AG04449 (cell line): ENCODE measurements around the gene CNTNAP3.
"Not testable (repeated sequence)": the region's sequence is repeated elsewhere in the genome, so short reads cannot be mapped to it uniquely, and the experiment has no call there.

Experiments
- CTCF ChIA-PET: fragments of 350-600 bp; formaldehyde crosslinking; extraction: SDS; loops from one replicate; lab custom pipeline; 2021; ENCODE audit warnings: antibody characterized with exemption; lab: Yijun Ruan, JAX
- POLR2A ChIA-PET: fragments of 400-600, 350-600 bp; formaldehyde crosslinking; extraction: SDS; loops from one replicate; lab custom pipeline; 2020; ENCODE audit warnings: antibody characterized with exemption, inconsistent platforms; lab: Yijun Ruan, JAX
- DNase-seq: peaks from one replicate; pipeline ENCODE4 v3.0.0-alpha.2; 2010; ENCODE audit warnings: low read depth, low spot score
- H3K4me3 ChIP-seq: 2 replicates; pipeline ENCODE4 v1.5.1; 2011; ENCODE audit warnings: low read depth, mild to moderate bottlenecking, control low read depth, low read length

CNTNAP3 gene

GRCh38 chr9:39287980-39288379, at the start of gene CNTNAP3:
Gene CNTNAP3, minus strand, starts transcription at chr9:39288167. Its CDS starts 103 bp downstream, at chr9:39288064.
- H3K4me3 ChIP-seq, CTCF ChIA-PET, DNase-seq, POLR2A ChIA-PET: not testable (repeated sequence)

- H3K4me3 ChIP-seq, POLR2A ChIA-PET, DNase-seq, CTCF ChIA-PET: not testable (repeated sequence)
These were observed 8.0 kb downstream of the CNTNAP3 start for GRCh38 chr9:39279995-39280394.

- POLR2A ChIA-PET, CTCF ChIA-PET, H3K4me3 ChIP-seq, DNase-seq: not testable (repeated sequence)
These were observed 45.5 kb downstream of the CNTNAP3 start for GRCh38 chr9:39242513-39242912.

- CTCF ChIA-PET, POLR2A ChIA-PET, H3K4me3 ChIP-seq, DNase-seq: not testable (repeated sequence)
These were observed 55.6 kb downstream of the CNTNAP3 start for GRCh38 chr9:39232130-39232991.

GRCh38 chr9:39215976-39216375, 72.0 kb downstream of the CNTNAP3 start:
- CTCF ChIA-PET, H3K4me3 ChIP-seq, DNase-seq, POLR2A ChIA-PET: not testable (repeated sequence)

GRCh38 chr9:39209773-39210172, 78.2 kb downstream of the CNTNAP3 start:
- POLR2A ChIA-PET, CTCF ChIA-PET, H3K4me3 ChIP-seq, DNase-seq: not testable (repeated sequence)

- CTCF ChIA-PET: not testable (repeated sequence)
These were observed 81.3 kb downstream of the CNTNAP3 start for GRCh38 chr9:39206643-39207042.

GRCh38 chr9:39205842-39206241, 82.1 kb downstream of the CNTNAP3 start:
- POLR2A ChIA-PET, DNase-seq, H3K4me3 ChIP-seq, CTCF ChIA-PET: not testable (repeated sequence)

More at GRCh38 chr9:39206643-39207042, 81.3 kb downstream of the CNTNAP3 start:
- H3K4me3 ChIP-seq, DNase-seq, POLR2A ChIA-PET: not testable (repeated sequence)

GRCh38 chr9:39200412-39200811, 87.6 kb downstream of the CNTNAP3 start:
- CTCF ChIA-PET, POLR2A ChIA-PET: not testable (repeated sequence)

GRCh38 chr9:39198000-39198709, 89.8 kb downstream of the CNTNAP3 start:
- DNase-seq, POLR2A ChIA-PET, H3K4me3 ChIP-seq, CTCF ChIA-PET: not testable (repeated sequence)

More at GRCh38 chr9:39200412-39200811, 87.6 kb downstream of the CNTNAP3 start:
- not testable (repeated sequence) for DNase-seq, H3K4me3 ChIP-seq

GRCh38 chr9:39171370-39171769, 116.6 kb downstream of the CNTNAP3 start:
- CTCF ChIA-PET, H3K4me3 ChIP-seq, POLR2A ChIA-PET, DNase-seq: not testable (repeated sequence)

- POLR2A ChIA-PET, H3K4me3 ChIP-seq, CTCF ChIA-PET, DNase-seq: not testable (repeated sequence)
These were observed 130.3 kb downstream of the CNTNAP3 start for GRCh38 chr9:39157714-39158113.

- DNase-seq, H3K4me3 ChIP-seq, CTCF ChIA-PET, POLR2A ChIA-PET: not testable (repeated sequence)
These were observed 155.0 kb downstream of the CNTNAP3 start for GRCh38 chr9:39132826-39133552.

GRCh38 chr9:39121401-39121800, 166.6 kb downstream of the CNTNAP3 start:
- DNase-seq, CTCF ChIA-PET, H3K4me3 ChIP-seq, POLR2A ChIA-PET: not testable (repeated sequence)

- DNase-seq, H3K4me3 ChIP-seq, POLR2A ChIA-PET, CTCF ChIA-PET: not testable (repeated sequence)
These were observed 176.2 kb downstream of the CNTNAP3 start for GRCh38 chr9:39111746-39112145.
